Activated effector memory CD4-positive, alpha-beta T cell treated with anti-CD3 and anti-CD28 coated beads, Interleukin-2, amount 50 U/mL, for 16 hours (primary cell): ENCODE results near the gene AMPD2.
"Not testable (repeated sequence)": the region's sequence is repeated elsewhere in the genome, so short reads cannot be mapped to it uniquely, and the experiment has no call there.

Experiments used
- DNase-seq: peaks from one replicate; pipeline ENCODE4 v3.0.0-alpha.2; 2020

The AMPD2 gene

GRCh38 chr1:109654519-109654918 lies 34.9 kb downstream of the AMPD2 start:
- DNase-seq: no peak

GRCh38 chr1:109655615-109656519 lies 36.2 kb downstream of the AMPD2 start, which contains the start of gene GSTM4:
TSS of gene GSTM4 (plus strand) at chr1:109656099. CDS start at chr1:109656390, 291 bp downstream.
- peak; percentile 88 for DNase-seq

- no peak for DNase-seq
Measured at GRCh38 chr1:109657395-109657794, 37.8 kb downstream of the AMPD2 start.

GRCh38 chr1:109657970-109658369 lies 38.3 kb downstream of the AMPD2 start:
- DNase-seq: no peak

- no peak for DNase-seq
Measured at GRCh38 chr1:109658533-109659042, 39.0 kb downstream of the AMPD2 start.

GRCh38 chr1:109659145-109659544 lies 39.5 kb downstream of the AMPD2 start:
- DNase-seq: no peak

GRCh38 chr1:109659997-109660690 lies 40.5 kb downstream of the AMPD2 start:
- DNase-seq: no peak

GRCh38 chr1:109660691-109661026 lies 41.0 kb downstream of the AMPD2 start:
- not testable (repeated sequence) for DNase-seq

GRCh38 chr1:109661391-109661790 lies 41.8 kb downstream of the AMPD2 start:
- no peak for DNase-seq

GRCh38 chr1:109664671-109665070 lies 45.0 kb downstream of the AMPD2 start:
- DNase-seq: no peak

GRCh38 chr1:109667452-109668122 lies 48.0 kb downstream of the AMPD2 start, which contains the start of gene GSTM2:
TSS of gene GSTM2 (plus strand) at chr1:109668057. CDS start at chr1:109668116, 59 bp downstream.
- DNase-seq: peak; percentile 89

GRCh38 chr1:109668123-109668775 lies 48.6 kb downstream of the AMPD2 start:
- DNase-seq: no peak

- no peak for DNase-seq
Measured at GRCh38 chr1:109669246-109669948, 49.8 kb downstream of the AMPD2 start.

GRCh38 chr1:109669949-109670302 lies 50.3 kb downstream of the AMPD2 start:
- DNase-seq: not testable (repeated sequence)

- DNase-seq: no peak
Measured at GRCh38 chr1:109671067-109671466, 51.4 kb downstream of the AMPD2 start.

- DNase-seq: not testable (repeated sequence)
Measured at GRCh38 chr1:109673861-109674260, 54.2 kb downstream of the AMPD2 start.

- not testable (repeated sequence) for DNase-seq
Measured at GRCh38 chr1:109676683-109677381, 57.2 kb downstream of the AMPD2 start.

GRCh38 chr1:109677459-109677858 lies 57.8 kb downstream of the AMPD2 start:
- DNase-seq: no peak

- not testable (repeated sequence) for DNase-seq
Measured at GRCh38 chr1:109678637-109679036, 59.0 kb downstream of the AMPD2 start.
